Measurements from ENCODE around the gene RGL1.

- no peak for TF ChIP-seq POLR2A (IDR thresholded peaks at IDR 0.05)
- TF ChIP-seq CTCF (IDR thresholded peaks at IDR 0.05): no peak
These were observed 86.4 kb downstream of the RGL1 start for GRCh38 chr1:183891158-183891856.
